Ishikawa (cell line): ENCODE data around the gene RPS24.

ENCODE experiments used
- CEBPB ChIP-seq: IDR thresholded peaks from 2 replicates; pipeline ENCODE4 v1.6.1; 2012
- CREB1 ChIP-seq: IDR thresholded peaks from 2 replicates; pipeline ENCODE4 v1.6.1; 2012; ENCODE audit warnings: low read depth
- EP300 ChIP-seq: IDR thresholded peaks from 2 replicates; pipeline ENCODE4 v1.6.1; 2012; ENCODE audit warnings: borderline replicate concordance
- MAX ChIP-seq: IDR thresholded peaks from 2 replicates; pipeline ENCODE4 v1.6.1; 2012
- NFIC ChIP-seq: IDR thresholded peaks from 2 replicates; pipeline ENCODE4 v1.6.1; 2012
- RAD21 ChIP-seq: IDR thresholded peaks from 2 replicates; pipeline ENCODE4 v1.6.1; 2012; ENCODE audit warnings: low read depth
- TAF1 ChIP-seq: IDR thresholded peaks from 2 replicates; pipeline ENCODE4 v1.6.1; 2012; ENCODE audit warnings: low read depth, mild to moderate bottlenecking
- TCF12 ChIP-seq: IDR thresholded peaks from 2 replicates; pipeline ENCODE4 v1.6.1; 2012; ENCODE audit warnings: low read depth
- TEAD4 ChIP-seq: IDR thresholded peaks from 2 replicates; pipeline ENCODE4 v1.6.1; 2012
- YY1 ChIP-seq: IDR thresholded peaks from 2 replicates; pipeline ENCODE4 v1.6.1; 2012; ENCODE audit warnings: low read depth
- ZBTB7A ChIP-seq: IDR thresholded peaks from 2 replicates; pipeline ENCODE4 v1.6.1; 2012; ENCODE audit warnings: low read depth
- TF ChIP-seq, protein P1 (sequence below): IDR thresholded peaks from 2 replicates; pipeline ENCODE4 v1.6.1; 2012

DNA sequence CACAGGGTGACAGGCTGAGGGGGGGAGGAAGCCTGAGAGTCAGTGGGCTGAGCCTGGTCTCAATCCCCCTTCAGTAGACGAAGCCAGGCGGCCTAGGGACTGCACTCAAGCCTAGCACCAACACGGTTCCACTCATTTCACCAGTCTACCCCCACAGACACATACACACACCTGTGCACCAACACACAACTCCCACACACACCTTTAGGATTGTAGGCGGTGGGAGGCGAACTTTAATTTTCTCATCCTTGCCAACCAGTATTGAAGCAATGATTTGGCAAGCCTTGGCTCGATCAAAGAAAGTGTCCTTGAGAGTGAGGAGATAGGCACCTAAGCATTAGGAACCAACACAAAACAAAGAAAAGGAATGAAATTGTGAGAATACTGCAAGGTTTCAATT, 24.0 kb upstream of the RPS24 start:
- TF ChIP-seq RAD21 (no peak), EP300 (no peak), CEBPB (no peak), TEAD4 (no peak), MAX (no peak), ZBTB7A (no peak), TCF12 (no peak), NFIC (no peak), TAF1 (no peak), YY1 (no peak), CREB1 (no peak)
- TF ChIP-seq, protein P1, sequence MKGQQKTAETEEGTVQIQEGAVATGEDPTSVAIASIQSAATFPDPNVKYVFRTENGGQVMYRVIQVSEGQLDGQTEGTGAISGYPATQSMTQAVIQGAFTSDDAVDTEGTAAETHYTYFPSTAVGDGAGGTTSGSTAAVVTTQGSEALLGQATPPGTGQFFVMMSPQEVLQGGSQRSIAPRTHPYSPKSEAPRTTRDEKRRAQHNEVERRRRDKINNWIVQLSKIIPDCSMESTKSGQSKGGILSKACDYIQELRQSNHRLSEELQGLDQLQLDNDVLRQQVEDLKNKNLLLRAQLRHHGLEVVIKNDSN, result no peak
